Measurements from ENCODE around the gene MRPL40. TPM values are rescaled to one million over a fixed set of nuclear protein-coding genes. Genes with fewer than 3 reads are reported as not detected.

MRPL40 gene
- total RNA-seq, 1 donor from 2014 or later: 23.3 TPM

DNA sequence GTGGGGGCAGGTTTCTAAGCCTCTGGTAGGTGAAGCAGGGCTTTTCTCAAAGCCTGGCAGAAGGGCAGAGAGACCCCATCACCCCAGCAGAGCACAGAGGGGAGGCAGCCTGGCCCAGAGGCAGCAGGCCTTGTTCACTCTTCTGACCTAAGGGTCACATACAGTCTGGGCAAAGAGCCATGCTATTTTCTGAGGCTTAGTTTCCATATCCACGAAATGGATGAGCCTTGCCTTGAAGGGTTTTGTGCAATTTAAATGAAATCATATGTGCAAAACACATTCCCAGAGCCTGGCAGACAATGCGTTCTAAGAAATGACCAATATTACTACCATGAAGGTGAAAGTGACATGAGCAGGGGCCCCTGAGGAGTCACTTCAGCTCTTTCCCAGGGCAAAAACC is 45.3 kb upstream of the MRPL40 start:
- intact Hi-C loops (cut with DNase I): no loop called here
- no peaks in the 10 kb centered on the region for H3K27me3 ChIP-seq
- H3K4me1 ChIP-seq: no peaks in the 10 kb centered on the region
- H3K4me3 ChIP-seq: no peak overlapping the region
- no peaks in the 10 kb centered on the region for H3K9me3 ChIP-seq
- no peak for DNase-seq (ENCODE audit: extremely low spot score in 2 of 2)
- no peak overlapping the region for H3K27ac ChIP-seq
- peaks cover 0 to 90% of the 10 kb centered on the region in 2 donors for H3K36me3 ChIP-seq
- TF ChIP-seq, protein P1, sequence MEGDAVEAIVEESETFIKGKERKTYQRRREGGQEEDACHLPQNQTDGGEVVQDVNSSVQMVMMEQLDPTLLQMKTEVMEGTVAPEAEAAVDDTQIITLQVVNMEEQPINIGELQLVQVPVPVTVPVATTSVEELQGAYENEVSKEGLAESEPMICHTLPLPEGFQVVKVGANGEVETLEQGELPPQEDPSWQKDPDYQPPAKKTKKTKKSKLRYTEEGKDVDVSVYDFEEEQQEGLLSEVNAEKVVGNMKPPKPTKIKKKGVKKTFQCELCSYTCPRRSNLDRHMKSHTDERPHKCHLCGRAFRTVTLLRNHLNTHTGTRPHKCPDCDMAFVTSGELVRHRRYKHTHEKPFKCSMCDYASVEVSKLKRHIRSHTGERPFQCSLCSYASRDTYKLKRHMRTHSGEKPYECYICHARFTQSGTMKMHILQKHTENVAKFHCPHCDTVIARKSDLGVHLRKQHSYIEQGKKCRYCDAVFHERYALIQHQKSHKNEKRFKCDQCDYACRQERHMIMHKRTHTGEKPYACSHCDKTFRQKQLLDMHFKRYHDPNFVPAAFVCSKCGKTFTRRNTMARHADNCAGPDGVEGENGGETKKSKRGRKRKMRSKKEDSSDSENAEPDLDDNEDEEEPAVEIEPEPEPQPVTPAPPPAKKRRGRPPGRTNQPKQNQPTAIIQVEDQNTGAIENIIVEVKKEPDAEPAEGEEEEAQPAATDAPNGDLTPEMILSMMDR (IDR thresholded peaks at IDR 0.05): no peak
- TF ChIP-seq POLR2A (IDR thresholded peaks at IDR 0.05) (no peak), POLR2AphosphoS5 (IDR thresholded peaks at IDR 0.05; ENCODE audit: insufficient read depth in 1 of 2, low read depth in 1 of 2) (no peak)

DNA sequence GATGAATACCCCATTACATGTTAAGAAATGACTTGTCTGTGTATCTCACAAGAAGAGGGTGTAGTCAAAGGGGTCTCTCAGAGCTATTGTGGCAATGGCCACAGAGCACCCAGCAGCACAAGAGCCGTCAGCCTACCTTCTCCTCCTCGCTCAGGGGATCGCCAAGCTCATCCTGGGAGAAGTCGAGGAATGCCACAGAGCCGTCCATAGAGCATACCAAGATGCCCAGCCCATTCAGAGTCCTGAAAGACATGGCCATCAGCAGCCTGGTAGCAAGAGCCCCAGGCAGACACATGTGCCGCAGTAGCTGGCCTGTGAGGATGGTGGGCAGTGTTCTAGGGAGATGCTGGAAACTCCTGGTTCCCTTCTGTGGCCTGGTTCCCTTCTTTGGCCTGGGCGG is 44.8 kb upstream of the MRPL40 start:
- Histone ChIP-seq H3K27me3 (no peaks in the 10 kb centered on the region), H3K27ac (no peak overlapping the region), H3K36me3 (peaks cover 0 to 90% of the 10 kb centered on the region in 2 donors), H3K4me3 (no peak overlapping the region), H3K4me1 (no peaks in the 10 kb centered on the region), H3K9me3 (no peaks in the 10 kb centered on the region)
- DNase-seq (ENCODE audit: extremely low spot score in 2 of 2): no peak
- intact Hi-C loops (cut with DNase I): no loop called here
- TF ChIP-seq POLR2A (IDR thresholded peaks at IDR 0.05) (no peak), POLR2AphosphoS5 (IDR thresholded peaks at IDR 0.05; ENCODE audit: insufficient read depth in 1 of 2, low read depth in 1 of 2) (no peak)
- TF ChIP-seq, protein P1 (IDR thresholded peaks at IDR 0.05): no peak

DNA sequence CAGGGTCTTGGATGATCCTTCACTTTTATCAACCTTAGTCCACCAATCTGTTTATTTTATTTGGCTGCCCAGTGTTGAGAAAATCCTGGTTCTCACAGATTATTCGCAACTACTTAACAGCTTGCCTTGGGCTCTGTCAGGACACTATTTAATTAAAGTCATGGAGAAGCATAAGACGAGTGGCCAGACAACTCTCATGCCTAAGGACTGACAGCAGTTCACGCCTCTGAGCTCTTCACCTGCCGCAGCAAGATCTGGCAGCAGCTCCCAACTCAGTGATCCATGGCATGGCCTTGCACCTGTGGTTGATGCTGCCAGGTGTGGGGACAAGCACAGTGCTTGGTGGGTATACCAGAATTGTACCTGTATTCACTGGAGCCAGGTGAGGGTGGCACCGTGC is 38.6 kb upstream of the MRPL40 start:
- no peaks in the 10 kb centered on the region for H3K9me3 ChIP-seq
- TF ChIP-seq POLR2A (IDR thresholded peaks at IDR 0.05): no peak
- no peak for TF ChIP-seq POLR2AphosphoS5 (IDR thresholded peaks at IDR 0.05; ENCODE audit: insufficient read depth in 1 of 2, low read depth in 1 of 2)
- TF ChIP-seq, protein P1 (IDR thresholded peaks at IDR 0.05): no peak
- peaks cover 0 to 81% of the 10 kb centered on the region in 2 donors for H3K36me3 ChIP-seq
- no peaks in the 10 kb centered on the region for H3K4me1 ChIP-seq
- no peak overlapping the region for H3K27ac ChIP-seq
- H3K4me3 ChIP-seq: no peak overlapping the region
- no peak for DNase-seq (ENCODE audit: extremely low spot score in 2 of 2)
- intact Hi-C loops (cut with DNase I): no loop called here
- no peaks in the 10 kb centered on the region for H3K27me3 ChIP-seq

DNA sequence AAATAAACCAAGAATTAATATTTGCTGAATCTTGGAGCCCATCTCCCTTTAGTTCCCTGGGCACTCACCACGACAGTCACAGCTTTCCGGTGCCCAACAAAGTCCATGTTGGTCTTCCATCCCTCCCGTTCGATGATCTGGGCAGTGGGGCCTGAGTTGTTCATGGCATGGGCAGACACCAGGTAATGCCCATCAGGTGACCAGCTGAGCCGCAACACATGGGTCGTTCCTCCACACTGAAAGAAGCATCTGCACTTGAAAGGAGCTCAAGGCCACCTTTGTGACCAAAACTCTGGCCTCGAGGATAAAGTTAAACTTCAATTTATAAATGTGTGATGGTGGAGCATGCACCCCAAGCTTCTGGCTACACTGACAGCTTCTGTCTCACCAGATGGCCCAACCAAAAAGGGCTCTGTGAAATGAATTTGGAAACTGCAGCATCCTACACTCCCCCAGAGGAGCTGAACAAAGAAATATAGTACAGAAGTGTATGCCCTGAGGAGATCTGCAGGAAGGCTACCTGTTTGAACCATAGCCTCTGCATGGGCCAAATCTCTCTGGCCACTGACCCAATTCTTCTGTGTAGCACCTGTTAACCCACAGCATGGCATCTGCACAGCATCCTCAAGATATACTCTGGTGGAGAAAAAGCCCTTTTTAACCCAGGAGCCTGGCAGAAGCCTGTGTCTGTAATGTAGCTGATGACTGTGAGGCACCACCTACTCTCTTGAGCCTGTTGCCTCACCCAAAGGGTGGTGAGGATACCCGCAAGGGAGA is 37.9 kb upstream of the MRPL40 start:
- H3K27ac ChIP-seq: no peak overlapping the region
- TF ChIP-seq, protein P1 (IDR thresholded peaks at IDR 0.05): no peak
- no peak for TF ChIP-seq POLR2A (IDR thresholded peaks at IDR 0.05)
- no peak for TF ChIP-seq POLR2AphosphoS5 (IDR thresholded peaks at IDR 0.05; ENCODE audit: insufficient read depth in 1 of 2, low read depth in 1 of 2)
- no peaks in the 10 kb centered on the region for H3K4me1 ChIP-seq
- DNase-seq (ENCODE audit: extremely low spot score in 2 of 2): no peak
- intact Hi-C loops (cut with DNase I): no loop called here
- H3K27me3 ChIP-seq: no peaks in the 10 kb centered on the region
- no peaks in the 10 kb centered on the region for H3K9me3 ChIP-seq
- no peak overlapping the region for H3K4me3 ChIP-seq
- H3K36me3 ChIP-seq: peaks cover 0 to 75% of the 10 kb centered on the region in 2 donors

DNA sequence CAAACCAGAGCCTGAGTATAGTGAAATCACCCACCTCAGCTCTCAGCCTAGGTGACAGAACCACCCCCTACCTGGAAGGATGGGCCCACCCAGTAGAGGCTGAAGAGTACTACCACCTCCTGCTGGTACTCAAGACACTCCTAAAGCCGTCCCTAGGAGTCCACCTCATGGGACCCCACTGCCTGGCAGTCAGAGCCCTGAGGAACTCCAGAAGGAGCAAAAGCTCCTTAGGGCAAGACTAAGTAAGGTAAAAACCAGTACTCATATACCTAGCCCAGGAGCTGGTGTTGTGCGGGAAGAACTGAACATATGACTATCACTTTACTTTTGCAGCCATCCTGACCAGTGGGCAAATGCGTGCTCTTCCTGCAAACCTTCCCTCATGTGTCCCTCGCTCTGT is 37.1 kb upstream of the MRPL40 start:
- Histone ChIP-seq H3K4me1 (no peaks in the 10 kb centered on the region), H3K36me3 (peaks cover 0 to 68% of the 10 kb centered on the region in 2 donors), H3K9me3 (no peaks in the 10 kb centered on the region), H3K27me3 (no peaks in the 10 kb centered on the region), H3K4me3 (no peak overlapping the region), H3K27ac (no peak overlapping the region)
- intact Hi-C loops (cut with DNase I): no loop called here
- no peak for DNase-seq (ENCODE audit: extremely low spot score in 2 of 2)
- TF ChIP-seq POLR2A (IDR thresholded peaks at IDR 0.05) (no peak), POLR2AphosphoS5 (IDR thresholded peaks at IDR 0.05; ENCODE audit: insufficient read depth in 1 of 2, low read depth in 1 of 2) (no peak)
- TF ChIP-seq, protein P1 (IDR thresholded peaks at IDR 0.05): no peak

Measured in vagina (tissue), 2 donors.